Trophoblast cell (in vitro differentiated cells and primary cell): ENCODE measurements around the gene TMEM266.

Source experiments
- DNase-seq, 2 donors: peaks; one replicate each; pipeline ENCODE4 v3.0.0-alpha.2; 2016
- H2AFZ ChIP-seq: 2 replicates; pipeline ENCODE4 v1.6.1; 2013; ENCODE audit warnings: low read length, moderate library complexity, mild to moderate bottlenecking; ENCODE audit not compliant: insufficient read depth, poor library complexity
- H2AK5ac ChIP-seq: 2 replicates; pipeline ENCODE4 v1.6.1; 2013; ENCODE audit warnings: mild to moderate bottlenecking, low read length
- H2BK120ac ChIP-seq: 2 replicates; pipeline ENCODE4 v1.6.1; 2013; ENCODE audit warnings: low read length, mild to moderate bottlenecking, moderate library complexity; ENCODE audit not compliant: insufficient read depth, poor library complexity
- H2BK12ac ChIP-seq: 2 replicates; pipeline ENCODE4 v1.6.1; 2013; ENCODE audit warnings: mild to moderate bottlenecking, low read length, moderate library complexity
- H2BK5ac ChIP-seq: 2 replicates; pipeline ENCODE4 v1.6.1; 2013; ENCODE audit warnings: low read length, low read depth, moderate library complexity, mild to moderate bottlenecking; ENCODE audit not compliant: poor library complexity
- H3K14ac ChIP-seq: 2 replicates; pipeline ENCODE4 v1.6.1; 2013; ENCODE audit warnings: mild to moderate bottlenecking, low read length
- H3K18ac ChIP-seq: 2 replicates; pipeline ENCODE4 v1.6.1; 2013; ENCODE audit warnings: mild to moderate bottlenecking, low read length
- H3K23ac ChIP-seq: 2 replicates; pipeline ENCODE4 v1.6.1; 2013; ENCODE audit warnings: low read length
- H3K27ac ChIP-seq: 2 replicates; pipeline ENCODE4 v1.5.1; 2013; ENCODE audit warnings: low read depth, mild to moderate bottlenecking, inconsistent platforms, low read length, moderate library complexity
- H3K27me3 ChIP-seq: 2 replicates; pipeline ENCODE4 v1.6.1; 2013; ENCODE audit warnings: inconsistent platforms, mild to moderate bottlenecking, low read length, moderate library complexity; ENCODE audit not compliant: insufficient read depth
- H3K36me3 ChIP-seq, 2 experiments: 1 replicate in 1 of 2; 2 replicates in 1 of 2; pipeline ENCODE4 v1.6.1; 2013; ENCODE audit warnings: low read length in 2 of 2, mild to moderate bottlenecking in 2 of 2, moderate library complexity in 1 of 2; ENCODE audit not compliant: insufficient read depth in 2 of 2, control insufficient read depth in 1 of 2
- H3K4ac ChIP-seq: 2 replicates; pipeline ENCODE4 v1.6.1; 2013; ENCODE audit warnings: low read depth, mild to moderate bottlenecking, low read length, moderate library complexity
- H3K4me1 ChIP-seq, 2 experiments: 1 replicate in 1 of 2; 2 replicates in 1 of 2; pipeline ENCODE4 v1.6.1; 2013; ENCODE audit warnings: low read length in 2 of 2, mild to moderate bottlenecking in 2 of 2, moderate library complexity in 1 of 2; ENCODE audit not compliant: insufficient read depth in 2 of 2, control insufficient read depth in 1 of 2
- H3K4me2 ChIP-seq: 2 replicates; pipeline ENCODE4 v1.6.1; 2013; ENCODE audit warnings: inconsistent platforms, mild to moderate bottlenecking, low read length, moderate library complexity
- H3K4me3 ChIP-seq: 2 replicates; pipeline ENCODE4 v1.5.1; 2013; ENCODE audit warnings: mild to moderate bottlenecking, low read depth, low read length, inconsistent platforms
- H3K79me1 ChIP-seq: one replicate; pipeline ENCODE4 v1.6.1; 2013; ENCODE audit warnings: low read length
- H3K79me2 ChIP-seq: 2 replicates; pipeline ENCODE4 v1.6.1; 2013; ENCODE audit warnings: low read length, mild to moderate bottlenecking; ENCODE audit not compliant: control insufficient read depth, insufficient read depth, poor library complexity
- H3K9ac ChIP-seq: 2 replicates; pipeline ENCODE4 v1.6.1; 2013; ENCODE audit warnings: mild to moderate bottlenecking, low read length
- H3K9me3 ChIP-seq: 2 replicates; pipeline ENCODE4 v1.6.1; 2013; ENCODE audit warnings: low read depth, mild to moderate bottlenecking, control low read depth, inconsistent platforms, low read length; ENCODE audit not compliant: insufficient read depth
- H4K12ac ChIP-seq: 2 replicates; pipeline ENCODE4 v1.6.1; 2013; ENCODE audit warnings: low read depth, mild to moderate bottlenecking, low read length, moderate library complexity
- H4K8ac ChIP-seq: 2 replicates; pipeline ENCODE4 v1.6.1; 2013; ENCODE audit warnings: low read depth, mild to moderate bottlenecking, low read length, moderate library complexity
- H4K91ac ChIP-seq: one replicate; pipeline ENCODE4 v1.6.1; 2013; ENCODE audit warnings: low read depth, mild to moderate bottlenecking, low read length, moderate library complexity
- WGBS: extraction: QIAGEN DNeasy Blood & Tissue Kit; methylation state at CpG from one replicate; pipeline ENCODE4 v1.1.7; 2013; ENCODE audit warnings: missing lambda C conversion rate; ENCODE audit not compliant: insufficient read length, insufficient coverage; ENCODE audit errors: extremely low coverage; 5-methylcytosine and 5-hydroxymethylcytosine counted together

Gene TMEM266

DNA sequence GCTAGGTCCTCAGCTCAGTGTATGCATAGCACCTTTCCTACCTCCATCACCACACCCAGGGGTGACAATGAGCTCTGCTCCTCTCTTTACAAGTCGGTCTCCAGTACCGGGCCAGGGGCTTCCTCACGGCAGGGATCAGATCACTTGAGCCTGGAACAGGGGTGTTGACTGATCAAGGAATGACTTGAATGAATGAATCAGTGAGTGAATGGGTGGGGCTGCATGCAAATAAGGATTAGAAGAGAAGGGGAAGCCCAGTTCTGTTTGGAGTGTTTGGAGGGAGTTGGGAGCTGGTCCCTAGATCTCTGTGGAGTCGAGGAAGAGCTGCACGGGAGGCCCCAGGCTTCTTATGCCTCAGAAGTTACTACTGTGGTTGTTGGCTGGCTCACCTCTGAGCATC is 87.0 kb downstream of the TMEM266 start:
- Histone ChIP-seq H2BK5ac (no peak overlapping the region), H3K23ac (no peak overlapping the region), H4K12ac (no peak overlapping the region), H3K79me2 (no peaks in the 10 kb centered on the region), H4K8ac (no peak overlapping the region), H2BK120ac (no peak overlapping the region), H2AFZ (no peak overlapping the region), H3K27me3 (no peaks in the 10 kb centered on the region), H3K9me3 (peaks cover 3% of the 10 kb centered on the region), H2BK12ac (no peak overlapping the region), H2AK5ac (no peak overlapping the region), H3K4me2 (no peak overlapping the region), H3K27ac (no peak overlapping the region), H4K91ac (no peak overlapping the region), H3K9ac (no peak overlapping the region), H3K79me1 (peaks cover 3% of the 10 kb centered on the region), H3K14ac (no peak overlapping the region), H3K4me1 (peaks cover 8 to 9% of the 10 kb centered on the region in 2 experiments), H3K4ac (no peak overlapping the region), H3K4me3 (no peak overlapping the region), H3K18ac (no peak overlapping the region), H3K36me3 (no peaks in the 10 kb centered on the region)
- WGBS = no CpG with 5 or more reads among the region's 5 CpGs
- no peak for DNase-seq

GRCh38 chr15:76147906-76148570 is 88.3 kb downstream of the TMEM266 start:
- WGBS = no CpG with 5 or more reads among the region's 21 CpGs
- no peak overlapping the region for H2BK120ac ChIP-seq
- no peak overlapping the region for H3K14ac ChIP-seq

DNA sequence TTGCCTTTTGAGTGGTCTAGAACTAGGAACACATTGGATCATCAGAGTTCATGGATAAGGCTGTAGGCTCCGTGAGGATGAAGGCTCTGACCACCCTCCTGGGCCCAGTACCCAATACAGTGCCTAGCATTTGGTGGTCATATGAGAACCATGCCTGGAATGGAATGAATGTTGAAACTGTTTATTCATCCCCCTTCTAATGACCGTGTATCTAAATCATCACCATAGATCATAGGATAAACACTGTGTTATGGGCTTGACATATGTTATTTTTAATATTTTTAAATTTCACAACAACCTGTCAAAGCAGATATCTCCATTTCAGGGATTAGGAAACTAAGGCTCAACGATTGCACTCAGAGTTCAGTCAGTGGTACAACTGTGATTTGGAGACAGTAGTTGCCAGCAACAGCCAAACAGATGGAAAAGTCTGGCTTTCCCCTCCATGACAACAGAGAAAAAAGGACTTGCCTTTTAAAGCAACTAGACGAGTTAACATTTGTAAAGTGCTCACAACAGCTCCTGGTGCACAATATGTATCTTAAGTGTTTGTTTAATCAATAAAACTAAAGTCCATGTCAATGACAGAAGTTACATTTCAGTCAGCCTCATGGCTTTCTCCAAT is 89.6 kb downstream of the TMEM266 start:
- Histone ChIP-seq H4K12ac (no peak overlapping the region), H3K9ac (no peak overlapping the region), H3K27me3 (no peaks in the 10 kb centered on the region), H3K79me1 (peaks cover 3% of the 10 kb centered on the region), H3K4ac (no peak overlapping the region), H3K4me3 (no peak overlapping the region), H2AK5ac (no peak overlapping the region), H2AFZ (no peak overlapping the region), H2BK5ac (no peak overlapping the region), H3K4me1 (peaks cover 9 to 10% of the 10 kb centered on the region in 2 experiments), H3K36me3 (no peaks in the 10 kb centered on the region), H4K8ac (no peak overlapping the region), H3K9me3 (no peaks in the 10 kb centered on the region), H3K14ac (no peak overlapping the region), H3K4me2 (no peak overlapping the region), H2BK12ac (no peak overlapping the region), H3K27ac (no peak overlapping the region), H3K79me2 (no peaks in the 10 kb centered on the region), H2BK120ac (no peak overlapping the region), H4K91ac (no peak overlapping the region), H3K18ac (no peak overlapping the region), H3K23ac (no peak overlapping the region)
- no CpG with 5 or more reads among the region's 4 CpGs for WGBS
- DNase-seq = peak in 1 of 2 donors; percentile 33

More at GRCh38 chr15:76147906-76148570, 88.3 kb downstream of the TMEM266 start:
- no peak overlapping the region for H2AFZ ChIP-seq
- no peaks in the 10 kb centered on the region for H3K36me3 ChIP-seq
- H3K9ac ChIP-seq = no peak overlapping the region
- H3K9me3 ChIP-seq = peaks cover 3% of the 10 kb centered on the region
- H3K79me2 ChIP-seq = no peaks in the 10 kb centered on the region
- no peak overlapping the region for H2BK5ac ChIP-seq
- H3K23ac ChIP-seq = no peak overlapping the region
- H3K27ac ChIP-seq = no peak overlapping the region
- H3K18ac ChIP-seq = no peak overlapping the region
- no peak overlapping the region for H3K4ac ChIP-seq
- H3K4me1 ChIP-seq = peaks cover 9 to 10% of the 10 kb centered on the region in 2 experiments
- peak; percentile 30 to 75 for DNase-seq
- H4K91ac ChIP-seq = no peak overlapping the region
- no peak overlapping the region for H3K4me3 ChIP-seq
- no peak overlapping the region for H2BK12ac ChIP-seq
- H3K4me2 ChIP-seq = peak overlapping the region; percentile 2
- H3K27me3 ChIP-seq = no peaks in the 10 kb centered on the region
- no peak overlapping the region for H4K8ac ChIP-seq
- no peak overlapping the region for H4K12ac ChIP-seq
- no peak overlapping the region for H2AK5ac ChIP-seq
- H3K79me1 ChIP-seq = peaks cover 3% of the 10 kb centered on the region

- Histone ChIP-seq H3K9me3 (no peaks in the 10 kb centered on the region), H3K4me3 (no peak overlapping the region), H3K4me2 (no peak overlapping the region), H3K79me2 (no peaks in the 10 kb centered on the region), H3K36me3 (no peaks in the 10 kb centered on the region), H2AK5ac (no peak overlapping the region), H3K14ac (no peak overlapping the region), H3K9ac (no peak overlapping the region), H2BK5ac (no peak overlapping the region), H3K18ac (no peak overlapping the region), H3K4me1 (peaks cover 9 to 10% of the 10 kb centered on the region in 2 experiments), H2AFZ (no peak overlapping the region), H3K79me1 (peaks cover 3% of the 10 kb centered on the region), H4K91ac (no peak overlapping the region), H2BK120ac (no peak overlapping the region), H4K8ac (no peak overlapping the region), H3K4ac (no peak overlapping the region), H3K27ac (no peak overlapping the region), H4K12ac (no peak overlapping the region), H3K27me3 (no peaks in the 10 kb centered on the region), H3K23ac (no peak overlapping the region), H2BK12ac (no peak overlapping the region)
- DNase-seq = no peak
- WGBS = no CpG with 5 or more reads among the region's 7 CpGs
Measured at GRCh38 chr15:76150513-76150912, 90.7 kb downstream of the TMEM266 start.
